NCI-H526 treated with DMSO at 0.1 percent for 48 hours (cell line): ENCODE results near the gene IGF2.

Experiments used
- DNase-seq: peaks from one replicate; lab custom pipeline; 2025; lab: John Stamatoyannopoulos, UW

The IGF2 gene

GRCh38 chr11:2122907-2123627 is 16.1 kb downstream of the IGF2 start:
- no peak for DNase-seq

GRCh38 chr11:2122222-2122906 is 16.8 kb downstream of the IGF2 start:
- no peak for DNase-seq

GRCh38 chr11:2121227-2122130 is 17.7 kb downstream of the IGF2 start:
- DNase-seq: no peak

GRCh38 chr11:2120359-2121100 is 18.7 kb downstream of the IGF2 start:
- DNase-seq: no peak

- no peak for DNase-seq
Measured at GRCh38 chr11:2118677-2119076, 20.5 kb downstream of the IGF2 start.

- DNase-seq: no peak
Measured at GRCh38 chr11:2116680-2117079, 22.5 kb downstream of the IGF2 start.

GRCh38 chr11:2115308-2115707 is 23.9 kb downstream of the IGF2 start:
- DNase-seq: no peak

- DNase-seq: no peak
Measured at GRCh38 chr11:2114430-2115241, 24.6 kb downstream of the IGF2 start.

GRCh38 chr11:2113776-2114175 is 25.4 kb downstream of the IGF2 start:
- no peak for DNase-seq

GRCh38 chr11:2110521-2110920 is 28.7 kb downstream of the IGF2 start:
- DNase-seq: no peak

- DNase-seq: no peak
Measured at GRCh38 chr11:2109541-2110019, 29.6 kb downstream of the IGF2 start.

GRCh38 chr11:2108675-2109491 is 30.3 kb downstream of the IGF2 start:
- no peak for DNase-seq

GRCh38 chr11:2107941-2108630 is 31.1 kb downstream of the IGF2 start:
- no peak for DNase-seq

GRCh38 chr11:2107521-2107920 is 31.7 kb downstream of the IGF2 start:
- no peak for DNase-seq

GRCh38 chr11:2106583-2107209 is 32.5 kb downstream of the IGF2 start:
- DNase-seq: no peak

- no peak for DNase-seq
Measured at GRCh38 chr11:2105511-2105910, 33.7 kb downstream of the IGF2 start.

- DNase-seq: no peak
Measured at GRCh38 chr11:2104524-2105440, 34.4 kb downstream of the IGF2 start.
